OCI-LY3 (cell line): ENCODE measurements around the gene DAZL.

ENCODE experiments used
- H2AFZ ChIP-seq: fragments of 200-600, 300-600 bp; shearing (Covaris generic); 2 replicates; pipeline ENCODE4 v1.6.0; 2014; ENCODE audit warnings: antibody characterized with exemption, low read depth, low read length
- H3K27ac ChIP-seq: fragments of 200-600, 300-600 bp; sonication (generic); 2 replicates; pipeline ENCODE4 v1.5.1; 2014; ENCODE audit warnings: mild to moderate bottlenecking, low read length, moderate library complexity, mixed read lengths
- H3K27me3 ChIP-seq: fragments of 200-600, 300-600 bp; sonication (generic); 2 replicates; pipeline ENCODE4 v1.6.1; 2014; ENCODE audit warnings: low read depth, low read length, mixed read lengths
- H3K36me3 ChIP-seq: fragments of 200-600, 300-600 bp; sonication (generic); replicated peaks from 2 replicates; pipeline ENCODE3; 2014; ENCODE audit warnings: low read depth, low read length, mixed read lengths
- H3K4me1 ChIP-seq: fragments of 300-600, 200-600 bp; sonication (generic); 2 replicates; pipeline ENCODE4 v1.6.1; 2014; ENCODE audit warnings: low read length, mixed read lengths
- H3K4me2 ChIP-seq: fragments of 200-600, 300-600 bp; sonication (generic); 2 replicates; pipeline ENCODE4 v1.6.1; 2014; ENCODE audit warnings: low read length, mixed read lengths
- H3K4me3 ChIP-seq: fragments of 300-600, 200-600 bp; sonication (generic); 2 replicates; pipeline ENCODE4 v1.5.1; 2014; ENCODE audit warnings: antibody characterized with exemption, mild to moderate bottlenecking, low read length, moderate library complexity
- H3K79me2 ChIP-seq: fragments of 300-600, 200-600 bp; shearing (Covaris generic); 2 replicates; pipeline ENCODE4 v1.6.1; 2014; ENCODE audit warnings: mild to moderate bottlenecking, low read length, mixed read lengths
- H3K9ac ChIP-seq: fragments of 300-600, 200-600 bp; shearing (Covaris generic); 2 replicates; pipeline ENCODE4 v1.6.0; 2014; ENCODE audit warnings: mild to moderate bottlenecking, low read length, moderate library complexity
- H3K9me3 ChIP-seq: fragments of 200-600, 300-600 bp; shearing (Covaris generic); 2 replicates; pipeline ENCODE4 v1.6.1; 2014; ENCODE audit warnings: low read length, mixed read lengths; ENCODE audit not compliant: insufficient read depth
- H4K20me1 ChIP-seq: fragments of 200-600, 300-600 bp; sonication (generic); 2 replicates; pipeline ENCODE4 v1.6.1; 2016; ENCODE audit warnings: low read length, mixed read lengths; ENCODE audit not compliant: insufficient read depth
- EZH2phosphoT487 ChIP-seq: fragments of 200-600 bp; shearing (Covaris generic); IDR thresholded peaks from 2 replicates; pipeline ENCODE4 v1.6.1; 2018; ENCODE audit warnings: antibody characterized with exemption, mixed run types, low read depth
- TF ChIP-seq, protein P1 (sequence below): fragments of 200-600, 300-600 bp; sonication (generic); IDR thresholded peaks from 2 replicates; pipeline ENCODE4 v1.5.1; 2014; ENCODE audit warnings: antibody characterized with exemption, low read length, low read depth

Gene DAZL

DNA sequence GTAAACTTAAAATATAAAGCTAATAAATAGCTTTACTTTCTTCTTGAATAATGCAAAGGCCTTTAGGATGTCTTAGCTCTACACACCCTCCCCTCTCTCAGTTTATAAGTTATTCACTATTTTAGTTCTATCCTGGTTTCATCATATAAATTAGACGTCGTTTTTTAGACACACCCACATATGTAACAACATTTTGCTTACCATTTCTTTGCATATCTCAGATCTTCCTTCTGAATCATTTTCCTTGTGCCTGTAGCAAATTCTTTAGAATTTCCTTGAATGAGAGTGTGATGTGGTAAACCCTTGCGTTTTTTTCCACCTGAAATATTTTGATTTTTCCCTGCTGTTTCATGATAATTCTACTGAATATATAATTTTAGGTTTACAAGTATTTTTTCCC lies 2.5 kb upstream of the DAZL start:
- no peak overlapping the region for H3K27ac ChIP-seq
- no peak overlapping the region for H3K4me3 ChIP-seq
- peaks cover 8% of the 10 kb centered on the region for H3K4me1 ChIP-seq
- no peak overlapping the region for H2AFZ ChIP-seq
- H3K27me3 ChIP-seq = peaks cover 9% of the 10 kb centered on the region; the same call in 1 of the 2 replicates
- no peaks in the 10 kb centered on the region for H4K20me1 ChIP-seq
- no peaks in the 10 kb centered on the region for H3K9me3 ChIP-seq
- TF ChIP-seq, protein P1, sequence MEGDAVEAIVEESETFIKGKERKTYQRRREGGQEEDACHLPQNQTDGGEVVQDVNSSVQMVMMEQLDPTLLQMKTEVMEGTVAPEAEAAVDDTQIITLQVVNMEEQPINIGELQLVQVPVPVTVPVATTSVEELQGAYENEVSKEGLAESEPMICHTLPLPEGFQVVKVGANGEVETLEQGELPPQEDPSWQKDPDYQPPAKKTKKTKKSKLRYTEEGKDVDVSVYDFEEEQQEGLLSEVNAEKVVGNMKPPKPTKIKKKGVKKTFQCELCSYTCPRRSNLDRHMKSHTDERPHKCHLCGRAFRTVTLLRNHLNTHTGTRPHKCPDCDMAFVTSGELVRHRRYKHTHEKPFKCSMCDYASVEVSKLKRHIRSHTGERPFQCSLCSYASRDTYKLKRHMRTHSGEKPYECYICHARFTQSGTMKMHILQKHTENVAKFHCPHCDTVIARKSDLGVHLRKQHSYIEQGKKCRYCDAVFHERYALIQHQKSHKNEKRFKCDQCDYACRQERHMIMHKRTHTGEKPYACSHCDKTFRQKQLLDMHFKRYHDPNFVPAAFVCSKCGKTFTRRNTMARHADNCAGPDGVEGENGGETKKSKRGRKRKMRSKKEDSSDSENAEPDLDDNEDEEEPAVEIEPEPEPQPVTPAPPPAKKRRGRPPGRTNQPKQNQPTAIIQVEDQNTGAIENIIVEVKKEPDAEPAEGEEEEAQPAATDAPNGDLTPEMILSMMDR = no peak
- TF ChIP-seq EZH2phosphoT487 = no peak
- H3K9ac ChIP-seq = no peak overlapping the region
- no peaks in the 10 kb centered on the region for H3K36me3 ChIP-seq
- H3K4me2 ChIP-seq = no peak overlapping the region
- no peaks in the 10 kb centered on the region for H3K79me2 ChIP-seq

GRCh38 chr3:16606398-16606797 lies 1.2 kb upstream of the DAZL start:
- Histone ChIP-seq H3K27me3 (peaks cover 21% of the 10 kb centered on the region), H3K9me3 (no peaks in the 10 kb centered on the region), H2AFZ (no peak overlapping the region), H3K4me3 (no peak overlapping the region), H3K36me3 (no peaks in the 10 kb centered on the region), H3K4me2 (peak overlapping the region; percentile 9; the same call in 1 of the 2 replicates), H3K4me1 (peaks cover 8% of the 10 kb centered on the region), H3K79me2 (no peaks in the 10 kb centered on the region), H3K9ac (no peak overlapping the region), H3K27ac (no peak overlapping the region), H4K20me1 (no peaks in the 10 kb centered on the region)
- TF ChIP-seq EZH2phosphoT487 = no peak
- TF ChIP-seq, protein P1 = no peak

- Histone ChIP-seq H3K27ac (no peak overlapping the region), H3K27me3 (peaks cover 21% of the 10 kb centered on the region), H3K36me3 (no peaks in the 10 kb centered on the region), H3K9ac (no peak overlapping the region), H2AFZ (no peak overlapping the region), H3K4me1 (peaks cover 10% of the 10 kb centered on the region), H4K20me1 (no peaks in the 10 kb centered on the region), H3K4me2 (0 out of 2 replicates have a peak overlapping the region, but pooled peaks have one; percentile 9), H3K79me2 (no peaks in the 10 kb centered on the region), H3K9me3 (no peaks in the 10 kb centered on the region), H3K4me3 (no peak overlapping the region)
- TF ChIP-seq EZH2phosphoT487 = no peak
- TF ChIP-seq, protein P1 = no peak
These were observed 743 bp upstream of the DAZL start for GRCh38 chr3:16605966-16606365.

- H3K36me3 ChIP-seq = no peaks in the 10 kb centered on the region
- no peak overlapping the region for H3K4me3 ChIP-seq
- no peak overlapping the region for H3K27ac ChIP-seq
- peaks cover 32% of the 10 kb centered on the region for H3K27me3 ChIP-seq
- H3K4me2 ChIP-seq = no peak overlapping the region
- H3K4me1 ChIP-seq = peaks cover 13% of the 10 kb centered on the region
- TF ChIP-seq, protein P1 = no peak
- TF ChIP-seq EZH2phosphoT487 = no peak
- no peaks in the 10 kb centered on the region for H3K79me2 ChIP-seq
- no peak overlapping the region for H3K9ac ChIP-seq
- H2AFZ ChIP-seq = no peak overlapping the region
- no peaks in the 10 kb centered on the region for H4K20me1 ChIP-seq
- H3K9me3 ChIP-seq = no peaks in the 10 kb centered on the region
These were observed 790 bp downstream of the DAZL start for GRCh38 chr3:16604433-16604832.
